ENCODE data around the gene MAP1S.

GRCh38 chr19:17755977-17756670 lies 36.8 kb downstream of the MAP1S start:
- no peak for TF ChIP-seq RAD21 (IDR thresholded peaks at IDR 0.05 in 1 of 2, conservative IDR thresholded peaks at IDR 0.05 in 1 of 2; ENCODE audit: low read depth in 2 of 2, low read length in 2 of 2)
- TF ChIP-seq TCF12 (IDR thresholded peaks at IDR 0.05; ENCODE audit: low read depth, low read length) = no peak
- no peak for TF ChIP-seq POLR2A (IDR thresholded peaks at IDR 0.05; ENCODE audit: control extremely low read depth in 1 of 2, low read depth in 2 of 2, low read length in 2 of 2)
- no peak for TF ChIP-seq CTCF (IDR thresholded peaks at IDR 0.05; ENCODE audit: control extremely low read depth in 1 of 3, insufficient read depth in 1 of 3, low read depth in 1 of 3, low read length in 3 of 3)
- no peak for TF ChIP-seq SRF (IDR thresholded peaks at IDR 0.05; ENCODE audit: low read depth, low read length)
- TF ChIP-seq EP300 (IDR thresholded peaks at IDR 0.05; ENCODE audit: borderline replicate concordance in 1 of 2, low read depth in 2 of 2, low read length in 2 of 2) = no peak
